OCI-LY1 (cell line): ENCODE measurements around the gene MSH3.

ENCODE experiments used
- H2AFZ ChIP-seq: fragments of 200-600 bp; sonication (generic), shearing (Covaris generic); 2 replicates; pipeline ENCODE4 v1.6.0; 2014; ENCODE audit warnings: antibody characterized with exemption, mild to moderate bottlenecking, low read length
- H3F3A ChIP-seq: fragments of 200-600 bp; sonication (generic), shearing (Covaris generic); 2 replicates; pipeline ENCODE4 v1.6.0; 2014; ENCODE audit warnings: mild to moderate bottlenecking, antibody characterized with exemption, low read length, moderate library complexity; ENCODE audit not compliant: insufficient read depth
- H3K27ac ChIP-seq: fragments of 200-600 bp; sonication (generic); 2 replicates; pipeline ENCODE4 v1.5.1; 2014; ENCODE audit warnings: low read length, mixed run types, mild to moderate bottlenecking, low read depth; ENCODE audit not compliant: poor library complexity, severe bottlenecking
- H3K27me3 ChIP-seq: fragments of 200-600 bp; sonication (generic); 2 replicates; pipeline ENCODE4 v1.6.0; 2014; ENCODE audit warnings: antibody characterized with exemption, mild to moderate bottlenecking, low read length, moderate library complexity; ENCODE audit not compliant: insufficient read depth
- H3K36me3 ChIP-seq: fragments of 200-600 bp; sonication (generic); 2 replicates; pipeline ENCODE4 v1.6.1; 2014; ENCODE audit warnings: mild to moderate bottlenecking, antibody characterized with exemption, low read length, moderate library complexity, mixed read lengths; ENCODE audit not compliant: insufficient read depth
- H3K4me1 ChIP-seq: fragments of 200-600 bp; sonication (generic); 2 replicates; pipeline ENCODE4 v1.5.1; 2014; ENCODE audit warnings: mild to moderate bottlenecking, low read length, moderate library complexity; ENCODE audit not compliant: insufficient read depth, severe bottlenecking
- H3K4me2 ChIP-seq: fragments of 200-600 bp; sonication (generic), shearing (Covaris generic); 2 replicates; pipeline ENCODE4 v1.6.1; 2014; ENCODE audit warnings: low read length
- H3K4me3 ChIP-seq: fragments of 200-600 bp; sonication (generic); 2 replicates; pipeline ENCODE4 v1.5.1; 2014; ENCODE audit warnings: low read length, low read depth, mild to moderate bottlenecking, mixed read lengths; ENCODE audit not compliant: poor library complexity, severe bottlenecking
- H3K79me2 ChIP-seq: fragments of 200-600 bp; shearing (Covaris generic); 2 replicates; pipeline ENCODE4 v1.6.1; 2016; ENCODE audit warnings: mixed run types, low read length, mixed read lengths; ENCODE audit not compliant: insufficient read depth
- H3K9ac ChIP-seq: fragments of 200-600 bp; sonication (generic), shearing (Covaris generic); 2 replicates; pipeline ENCODE4 v1.6.1; 2014; ENCODE audit warnings: mild to moderate bottlenecking, low read length, mixed read lengths
- H3K9me2 ChIP-seq: fragments of 200-600 bp; sonication (generic), shearing (Covaris generic); 2 replicates; pipeline ENCODE4 v1.6.1; 2014; ENCODE audit warnings: low read depth, mild to moderate bottlenecking, low read length, mixed read lengths
- H3K9me3 ChIP-seq: fragments of 200-600 bp; shearing (Covaris generic); 2 replicates; pipeline ENCODE4 v1.6.1; 2014; ENCODE audit warnings: low read length, mixed read lengths
- H4K20me1 ChIP-seq: fragments of 200-600 bp; sonication (generic), shearing (Covaris generic); 2 replicates; pipeline ENCODE4 v1.6.0; 2016; ENCODE audit warnings: mild to moderate bottlenecking, low read length; ENCODE audit not compliant: insufficient read depth
- EZH2 ChIP-seq: fragments of 200-600 bp; sonication (generic), shearing (Covaris generic); IDR thresholded peaks from 2 replicates; pipeline ENCODE4 v1.8.0; 2017; ENCODE audit warnings: borderline replicate concordance, mixed run types, mild to moderate bottlenecking, antibody characterized with exemption, low read length, moderate library complexity, mixed read lengths
- TF ChIP-seq, protein P1 (sequence below): fragments of 200-600 bp; sonication (generic), shearing (Covaris generic); IDR thresholded peaks from 2 replicates; pipeline ENCODE4 v1.5.1; 2017; ENCODE audit warnings: mild to moderate bottlenecking, antibody characterized with exemption, low read length, moderate library complexity, mixed read lengths

The MSH3 gene

GRCh38 chr5:80790698-80791097 lies 136.2 kb downstream of the MSH3 start:
- Histone ChIP-seq H3K4me1 (no peaks in the 10 kb centered on the region), H3K9ac (no peak overlapping the region), H3K79me2 (no peaks in the 10 kb centered on the region), H2AFZ (no peak overlapping the region), H3K27me3 (no peaks in the 10 kb centered on the region), H3K27ac (no peak overlapping the region), H3K4me2 (no peak overlapping the region), H3K9me3 (no peaks in the 10 kb centered on the region), H3K4me3 (no peak overlapping the region), H3F3A (no peaks in the 10 kb centered on the region), H4K20me1 (no peaks in the 10 kb centered on the region), H3K36me3 (peaks cover 45% of the 10 kb centered on the region), H3K9me2 (no peaks in the 10 kb centered on the region)
- TF ChIP-seq, protein P1, sequence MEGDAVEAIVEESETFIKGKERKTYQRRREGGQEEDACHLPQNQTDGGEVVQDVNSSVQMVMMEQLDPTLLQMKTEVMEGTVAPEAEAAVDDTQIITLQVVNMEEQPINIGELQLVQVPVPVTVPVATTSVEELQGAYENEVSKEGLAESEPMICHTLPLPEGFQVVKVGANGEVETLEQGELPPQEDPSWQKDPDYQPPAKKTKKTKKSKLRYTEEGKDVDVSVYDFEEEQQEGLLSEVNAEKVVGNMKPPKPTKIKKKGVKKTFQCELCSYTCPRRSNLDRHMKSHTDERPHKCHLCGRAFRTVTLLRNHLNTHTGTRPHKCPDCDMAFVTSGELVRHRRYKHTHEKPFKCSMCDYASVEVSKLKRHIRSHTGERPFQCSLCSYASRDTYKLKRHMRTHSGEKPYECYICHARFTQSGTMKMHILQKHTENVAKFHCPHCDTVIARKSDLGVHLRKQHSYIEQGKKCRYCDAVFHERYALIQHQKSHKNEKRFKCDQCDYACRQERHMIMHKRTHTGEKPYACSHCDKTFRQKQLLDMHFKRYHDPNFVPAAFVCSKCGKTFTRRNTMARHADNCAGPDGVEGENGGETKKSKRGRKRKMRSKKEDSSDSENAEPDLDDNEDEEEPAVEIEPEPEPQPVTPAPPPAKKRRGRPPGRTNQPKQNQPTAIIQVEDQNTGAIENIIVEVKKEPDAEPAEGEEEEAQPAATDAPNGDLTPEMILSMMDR: no peak
- no peak for TF ChIP-seq EZH2

GRCh38 chr5:80793354-80793753 lies 138.9 kb downstream of the MSH3 start:
- H3K79me2 ChIP-seq: no peaks in the 10 kb centered on the region

DNA sequence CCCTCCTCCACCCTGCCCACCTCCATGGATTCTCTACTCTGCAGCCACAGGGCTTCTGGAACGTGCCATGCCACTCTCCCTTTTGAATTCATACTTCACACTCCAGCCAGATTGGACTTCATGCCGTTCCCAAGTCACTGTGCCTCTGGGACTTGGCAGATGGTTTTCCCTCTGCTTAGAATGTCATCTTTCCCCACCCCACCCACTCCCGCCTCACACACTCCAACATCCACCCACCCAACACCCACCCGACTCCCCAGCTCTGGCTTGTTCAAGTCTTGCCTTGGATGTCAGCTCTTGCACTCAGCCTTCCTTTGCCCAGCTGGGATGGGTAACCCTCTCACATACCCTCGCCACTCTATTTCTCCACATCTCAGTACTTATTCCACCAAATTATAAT lies 142.4 kb downstream of the MSH3 start:
- Histone ChIP-seq H2AFZ (no peak overlapping the region), H3K4me2 (no peak overlapping the region), H3K79me2 (no peaks in the 10 kb centered on the region), H3K36me3 (peaks cover 34% of the 10 kb centered on the region), H4K20me1 (no peaks in the 10 kb centered on the region), H3K4me1 (no peaks in the 10 kb centered on the region), H3K9me2 (no peaks in the 10 kb centered on the region), H3K27me3 (no peaks in the 10 kb centered on the region), H3K9me3 (no peaks in the 10 kb centered on the region), H3K9ac (no peak overlapping the region), H3F3A (no peaks in the 10 kb centered on the region), H3K27ac (no peak overlapping the region), H3K4me3 (no peak overlapping the region)
- TF ChIP-seq, protein P1: no peak
- TF ChIP-seq EZH2: no peak

More at GRCh38 chr5:80793354-80793753, 138.9 kb downstream of the MSH3 start:
- H3K9me3 ChIP-seq: no peaks in the 10 kb centered on the region
- no peak overlapping the region for H3K4me3 ChIP-seq
- no peaks in the 10 kb centered on the region for H3K27me3 ChIP-seq
- H4K20me1 ChIP-seq: no peaks in the 10 kb centered on the region
- no peaks in the 10 kb centered on the region for H3F3A ChIP-seq
- H3K4me2 ChIP-seq: no peak overlapping the region
- H3K9me2 ChIP-seq: no peaks in the 10 kb centered on the region
- H3K9ac ChIP-seq: no peak overlapping the region
- TF ChIP-seq, protein P1: no peak
- no peak for TF ChIP-seq EZH2
- H3K27ac ChIP-seq: no peak overlapping the region
- H2AFZ ChIP-seq: no peak overlapping the region
- peaks cover 45% of the 10 kb centered on the region for H3K36me3 ChIP-seq
- H3K4me1 ChIP-seq: no peaks in the 10 kb centered on the region
